Activated CD4-positive, alpha-beta T cell treated with anti-CD3 and anti-CD28 coated beads, Interleukin-2, amount 10 ng/mL, durations not matched to agents 24 days and 14 days (primary cell): ENCODE measurements around the gene EIF2S2. TPM values are rescaled to one million over a fixed set of nuclear protein-coding genes. Genes with fewer than 3 reads are reported as not detected.

ENCODE experiments used
- DNase-seq: peaks from one replicate; pipeline ENCODE4 v3.0.0; 2022
- H3K27ac Mint-ChIP-seq: one replicate; pipeline ENCODE4 v1.8.0; 2022; ENCODE audit warnings: mild to moderate bottlenecking, mixed read lengths
- H3K27me3 Mint-ChIP-seq: one replicate; pipeline ENCODE4 v1.8.0; 2022; ENCODE audit warnings: mixed read lengths
- H3K36me3 Mint-ChIP-seq: one replicate; pipeline ENCODE4 v1.8.0; 2022; ENCODE audit warnings: low read depth, mild to moderate bottlenecking, mixed read lengths
- H3K4me1 Mint-ChIP-seq: one replicate; pipeline ENCODE4 v1.8.0; 2021; ENCODE audit warnings: mixed read lengths
- H3K4me3 Mint-ChIP-seq: one replicate; pipeline ENCODE4 v1.8.0; 2022; ENCODE audit warnings: mild to moderate bottlenecking, moderate library complexity, mixed read lengths
- H3K9me3 Mint-ChIP-seq: one replicate; pipeline ENCODE4 v1.8.0; 2021; ENCODE audit warnings: mixed read lengths
- intact Hi-C: fragments of 100-400 bp; cut with micrococcal nuclease; formaldehyde crosslinking; loops from one replicate; pipeline ENCODE4 v1.15.1; 2023
- total RNA-seq: library from RNA; stranded (reverse); gene quantifications from 2 replicates; pipeline ENCODE4 v1.2.3, GENCODE V29; 2022

EIF2S2 gene
- total RNA-seq, 1 donor from 2014 or later = 106 TPM

DNA sequence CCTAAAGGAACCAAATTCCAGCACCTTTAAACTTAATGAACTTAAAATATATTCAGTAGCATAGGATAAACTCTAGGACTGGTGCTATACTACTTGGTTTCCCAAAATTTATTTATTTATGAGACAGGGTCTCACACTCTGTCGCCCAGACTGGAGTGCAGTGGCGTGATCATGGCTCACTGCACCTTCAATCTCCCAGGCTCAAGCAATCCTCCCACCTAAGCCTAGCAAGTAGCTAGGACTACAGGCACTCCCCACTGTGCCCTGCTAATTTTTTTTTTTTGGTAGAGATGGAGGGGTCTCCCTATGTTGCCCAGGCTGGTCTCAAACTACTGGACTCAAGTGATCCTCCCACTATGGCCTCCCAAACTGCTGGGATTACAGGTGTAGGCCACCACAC is 21.4 kb downstream of the EIF2S2 start:
- intact Hi-C loops = no loop called here
- H3K4me3 Mint-ChIP-seq = no peak overlapping the region
- DNase-seq = no peak
- no peaks in the 10 kb centered on the region for H3K9me3 Mint-ChIP-seq
- H3K27ac Mint-ChIP-seq = no peak overlapping the region
- peaks cover 10% of the 10 kb centered on the region for H3K4me1 Mint-ChIP-seq
- H3K36me3 Mint-ChIP-seq = peaks cover 65% of the 10 kb centered on the region
- no peaks in the 10 kb centered on the region for H3K27me3 Mint-ChIP-seq

DNA sequence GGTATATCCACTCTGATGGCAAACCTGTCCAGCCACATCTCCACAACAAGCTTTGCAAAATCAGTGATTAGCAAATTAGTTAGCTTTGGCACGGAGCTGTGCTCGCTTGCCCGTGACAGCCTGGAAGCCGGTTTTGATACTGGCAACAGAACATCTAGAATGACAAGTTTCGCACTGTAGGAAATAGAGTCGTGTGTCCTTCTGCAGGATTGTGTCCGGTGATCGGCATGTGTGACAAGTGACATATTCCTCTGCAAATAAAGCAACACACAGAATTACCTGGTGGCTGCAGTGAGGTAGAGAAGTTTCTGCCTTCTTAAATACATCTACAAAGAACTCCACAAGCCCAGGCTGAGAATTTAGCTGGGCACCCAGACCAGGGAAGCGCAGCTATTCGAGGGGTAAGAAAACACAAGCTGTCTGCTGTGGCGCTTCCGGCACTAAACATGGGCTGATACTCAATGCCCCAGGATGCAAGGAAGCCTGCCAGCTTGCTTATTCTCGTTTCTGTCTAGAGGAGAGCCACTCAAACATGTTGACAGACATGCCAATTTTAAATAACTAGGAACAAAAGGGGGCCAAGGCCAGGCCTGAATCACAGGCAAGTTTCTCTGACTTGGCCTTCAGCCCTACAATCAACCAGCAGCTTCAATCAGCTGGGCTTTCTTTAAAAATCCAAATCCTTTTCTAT is 22.2 kb downstream of the EIF2S2 start:
- Mint-ChIP-seq H3K4me1 (peaks cover 11% of the 10 kb centered on the region), H3K4me3 (no peak overlapping the region), H3K36me3 (peaks cover 68% of the 10 kb centered on the region), H3K9me3 (no peaks in the 10 kb centered on the region), H3K27ac (peak overlapping the region; percentile 11), H3K27me3 (no peaks in the 10 kb centered on the region)
- intact Hi-C loops = no loop called here
- DNase-seq = no peak

DNA sequence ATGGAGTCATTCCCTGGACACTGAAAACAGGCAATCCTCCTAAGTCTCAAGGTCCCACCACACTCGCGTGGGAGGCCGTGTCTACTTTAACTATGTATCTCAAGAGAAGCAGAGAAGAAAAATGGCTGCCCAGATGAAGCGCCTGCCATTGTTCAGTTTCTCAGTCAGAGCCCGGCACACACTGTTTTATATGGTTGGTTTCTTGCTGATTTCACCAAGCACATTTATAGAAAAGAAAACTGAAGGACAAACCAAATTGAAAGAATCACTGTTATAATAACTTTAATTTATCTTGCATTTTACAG is 22.9 kb downstream of the EIF2S2 start:
- Mint-ChIP-seq H3K4me3 (no peak overlapping the region), H3K9me3 (no peaks in the 10 kb centered on the region), H3K36me3 (peaks cover 71% of the 10 kb centered on the region), H3K27me3 (no peaks in the 10 kb centered on the region), H3K4me1 (peaks cover 11% of the 10 kb centered on the region), H3K27ac (no peak overlapping the region)
- DNase-seq = no peak
- intact Hi-C loops = no loop called here

- no peaks in the 10 kb centered on the region for H3K27me3 Mint-ChIP-seq
- H3K4me3 Mint-ChIP-seq = no peak overlapping the region
- no peak for DNase-seq
- H3K4me1 Mint-ChIP-seq = peaks cover 16% of the 10 kb centered on the region
- H3K9me3 Mint-ChIP-seq = no peaks in the 10 kb centered on the region
- peak overlapping the region; percentile 34 for H3K27ac Mint-ChIP-seq
- intact Hi-C loops = no loop called here
- peaks cover 68% of the 10 kb centered on the region for H3K36me3 Mint-ChIP-seq
Measured at GRCh38 chr20:34088305-34089174, 23.5 kb downstream of the EIF2S2 start.

GRCh38 chr20:34085544-34086040 is 26.5 kb downstream of the EIF2S2 start:
- no peaks in the 10 kb centered on the region for H3K27me3 Mint-ChIP-seq
- intact Hi-C loops = no loop called here
- peaks cover 14% of the 10 kb centered on the region for H3K4me1 Mint-ChIP-seq
- DNase-seq = no peak
- H3K9me3 Mint-ChIP-seq = no peaks in the 10 kb centered on the region
- H3K27ac Mint-ChIP-seq = peak overlapping the region; percentile 6
- H3K36me3 Mint-ChIP-seq = peaks cover 54% of the 10 kb centered on the region
- H3K4me3 Mint-ChIP-seq = no peak overlapping the region

- Mint-ChIP-seq H3K27me3 (no peaks in the 10 kb centered on the region), H3K36me3 (peaks cover 47% of the 10 kb centered on the region), H3K9me3 (no peaks in the 10 kb centered on the region), H3K27ac (peak overlapping the region; percentile 67), H3K4me1 (peaks cover 14% of the 10 kb centered on the region), H3K4me3 (no peak overlapping the region)
- intact Hi-C loops = no loop called here
- DNase-seq = no peak
Measured at GRCh38 chr20:34084227-34084923, 27.7 kb downstream of the EIF2S2 start.

DNA sequence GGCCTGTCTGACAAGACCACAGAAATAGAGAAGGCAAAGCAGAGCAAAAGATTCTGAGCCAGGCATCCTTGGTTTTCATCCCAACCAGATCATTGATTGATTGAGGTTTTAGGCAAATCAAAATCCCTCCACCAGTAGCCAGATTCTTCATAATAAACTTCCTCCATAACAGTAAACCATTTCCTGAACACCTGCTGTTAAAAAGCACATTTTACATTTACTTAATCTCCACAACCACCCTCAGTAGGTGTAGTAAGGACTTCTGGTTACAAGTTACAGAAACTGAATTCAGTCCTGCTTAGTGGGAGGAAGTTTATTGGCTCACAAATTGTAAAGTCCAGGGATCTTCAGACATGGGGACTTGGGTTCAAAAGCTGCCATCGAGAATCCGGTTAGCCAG is 28.3 kb downstream of the EIF2S2 start:
- no peaks in the 10 kb centered on the region for H3K27me3 Mint-ChIP-seq
- peaks cover 14% of the 10 kb centered on the region for H3K4me1 Mint-ChIP-seq
- no peaks in the 10 kb centered on the region for H3K9me3 Mint-ChIP-seq
- peak overlapping the region; percentile 67 for H3K27ac Mint-ChIP-seq
- H3K4me3 Mint-ChIP-seq = no peak overlapping the region
- DNase-seq = no peak
- H3K36me3 Mint-ChIP-seq = peaks cover 44% of the 10 kb centered on the region
- intact Hi-C loops = no loop called here

GRCh38 chr20:34083137-34083536 is 28.9 kb downstream of the EIF2S2 start:
- no peak overlapping the region for H3K27ac Mint-ChIP-seq
- H3K27me3 Mint-ChIP-seq = no peaks in the 10 kb centered on the region
- H3K9me3 Mint-ChIP-seq = no peaks in the 10 kb centered on the region
- H3K36me3 Mint-ChIP-seq = peaks cover 42% of the 10 kb centered on the region
- peaks cover 12% of the 10 kb centered on the region for H3K4me1 Mint-ChIP-seq
- H3K4me3 Mint-ChIP-seq = no peak overlapping the region
- no peak for DNase-seq
- intact Hi-C loops = no loop called here

DNA sequence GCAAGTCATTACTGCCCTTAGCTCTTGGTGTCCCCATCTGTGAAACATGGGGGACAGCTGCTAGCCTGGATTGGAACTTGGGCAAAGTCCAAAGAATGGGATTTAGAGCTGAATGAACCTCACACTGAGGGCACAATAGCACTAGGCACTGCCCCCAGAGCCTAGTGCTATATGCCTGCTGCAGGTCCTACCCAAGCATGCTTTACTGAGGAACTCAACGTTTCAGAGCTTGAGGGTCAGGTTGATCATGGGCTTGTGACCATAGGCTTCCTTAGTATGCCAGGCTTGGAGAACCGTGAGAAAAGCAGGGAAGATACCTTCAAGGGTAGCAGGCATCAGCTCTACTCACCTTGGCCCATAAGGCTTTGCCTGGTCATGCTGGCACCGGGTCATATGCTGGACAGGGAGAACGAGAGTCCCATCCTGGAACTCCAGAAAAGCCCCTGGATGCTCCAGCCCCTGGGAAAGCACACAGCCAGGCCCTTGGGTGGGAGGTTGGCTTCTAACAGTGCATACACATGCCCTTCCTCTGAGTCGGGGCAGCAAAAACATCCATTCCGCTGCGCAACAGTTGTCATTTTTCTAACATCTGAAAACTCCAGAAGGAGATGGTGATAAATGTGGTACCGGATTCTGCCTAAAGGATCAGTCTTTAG is 29.7 kb downstream of the EIF2S2 start:
- H3K36me3 Mint-ChIP-seq = peaks cover 36% of the 10 kb centered on the region
- peaks cover 10% of the 10 kb centered on the region for H3K4me1 Mint-ChIP-seq
- no peak for DNase-seq
- H3K9me3 Mint-ChIP-seq = no peaks in the 10 kb centered on the region
- intact Hi-C loops = no loop called here
- H3K27me3 Mint-ChIP-seq = no peaks in the 10 kb centered on the region
- no peak overlapping the region for H3K27ac Mint-ChIP-seq
- no peak overlapping the region for H3K4me3 Mint-ChIP-seq

GRCh38 chr20:34079818-34080217 is 32.2 kb downstream of the EIF2S2 start:
- DNase-seq = no peak
- Mint-ChIP-seq H3K27ac (no peak overlapping the region), H3K4me1 (peaks cover 7% of the 10 kb centered on the region), H3K36me3 (peaks cover 33% of the 10 kb centered on the region), H3K9me3 (no peaks in the 10 kb centered on the region), H3K27me3 (no peaks in the 10 kb centered on the region), H3K4me3 (no peak overlapping the region)
- intact Hi-C loops = no loop called here

- Mint-ChIP-seq H3K27ac (no peak overlapping the region), H3K9me3 (no peaks in the 10 kb centered on the region), H3K4me3 (no peak overlapping the region), H3K27me3 (no peaks in the 10 kb centered on the region), H3K4me1 (peaks cover 6% of the 10 kb centered on the region), H3K36me3 (peaks cover 31% of the 10 kb centered on the region)
- no peak for DNase-seq
- intact Hi-C loops = no loop called here
Measured at GRCh38 chr20:34078540-34078939, 33.5 kb downstream of the EIF2S2 start.

DNA sequence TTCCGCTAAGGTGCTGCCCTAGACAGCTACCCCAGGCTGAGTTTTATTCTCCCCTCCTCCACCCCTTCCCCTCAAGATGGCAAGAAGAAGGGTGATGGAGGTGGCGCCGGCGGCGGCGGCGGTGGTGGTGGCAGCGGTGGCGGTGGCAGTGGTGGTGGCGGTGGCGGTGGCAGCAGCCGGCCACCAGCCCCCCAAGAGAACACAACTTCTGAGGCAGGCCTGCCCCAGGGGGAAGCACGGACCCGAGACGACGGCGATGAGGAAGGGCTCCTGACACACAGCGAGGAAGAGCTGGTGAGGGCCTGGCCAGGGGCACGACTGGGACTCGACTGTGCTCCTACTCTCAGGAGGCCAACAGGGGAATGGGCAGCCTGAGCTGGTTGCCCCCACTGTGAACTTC is 35.1 kb downstream of the EIF2S2 start:
- intact Hi-C loops = no loop called here
- Mint-ChIP-seq H3K36me3 (peaks cover 32% of the 10 kb centered on the region), H3K9me3 (no peaks in the 10 kb centered on the region), H3K27me3 (no peaks in the 10 kb centered on the region), H3K4me3 (no peak overlapping the region), H3K27ac (no peak overlapping the region), H3K4me1 (peaks cover 11% of the 10 kb centered on the region)
- no peak for DNase-seq

- H3K4me1 Mint-ChIP-seq = peaks cover 11% of the 10 kb centered on the region
- intact Hi-C loops = no loop called here
Measured at GRCh38 chr20:34075647-34076046, 36.4 kb downstream of the EIF2S2 start.

More at GRCh38 chr20:34075647-34076046, 36.4 kb downstream of the EIF2S2 start:
- Mint-ChIP-seq H3K27ac (no peak overlapping the region), H3K36me3 (peaks cover 29% of the 10 kb centered on the region), H3K9me3 (no peaks in the 10 kb centered on the region), H3K4me3 (no peak overlapping the region), H3K27me3 (no peaks in the 10 kb centered on the region)
- no peak for DNase-seq
